Coronary artery (tissue), 2 donors: ENCODE measurements around the gene ANAPC10.

Experiments
- DNase-seq: peaks from one replicate; pipeline ENCODE4 v3.0.0-alpha.2; 2017; ENCODE audit warnings: low spot score
- H3K27ac ChIP-seq, 2 donors: fragments of 200-600 bp; sonication (generic); one replicate each; pipeline ENCODE4 v1.5.1; 2016 to 2019
- H3K4me3 ChIP-seq: fragments of 200-600 bp; sonication (generic); 2 replicates; pipeline ENCODE4 v1.5.1; 2016; ENCODE audit warnings: mild to moderate bottlenecking, moderate library complexity
- TF ChIP-seq, protein P1 (sequence below): fragments of 200-600 bp; sonication (generic); IDR thresholded peaks from one replicate; pipeline ENCODE4 v1.5.1; 2019; ENCODE audit warnings: antibody characterized with exemption

The ANAPC10 gene

DNA sequence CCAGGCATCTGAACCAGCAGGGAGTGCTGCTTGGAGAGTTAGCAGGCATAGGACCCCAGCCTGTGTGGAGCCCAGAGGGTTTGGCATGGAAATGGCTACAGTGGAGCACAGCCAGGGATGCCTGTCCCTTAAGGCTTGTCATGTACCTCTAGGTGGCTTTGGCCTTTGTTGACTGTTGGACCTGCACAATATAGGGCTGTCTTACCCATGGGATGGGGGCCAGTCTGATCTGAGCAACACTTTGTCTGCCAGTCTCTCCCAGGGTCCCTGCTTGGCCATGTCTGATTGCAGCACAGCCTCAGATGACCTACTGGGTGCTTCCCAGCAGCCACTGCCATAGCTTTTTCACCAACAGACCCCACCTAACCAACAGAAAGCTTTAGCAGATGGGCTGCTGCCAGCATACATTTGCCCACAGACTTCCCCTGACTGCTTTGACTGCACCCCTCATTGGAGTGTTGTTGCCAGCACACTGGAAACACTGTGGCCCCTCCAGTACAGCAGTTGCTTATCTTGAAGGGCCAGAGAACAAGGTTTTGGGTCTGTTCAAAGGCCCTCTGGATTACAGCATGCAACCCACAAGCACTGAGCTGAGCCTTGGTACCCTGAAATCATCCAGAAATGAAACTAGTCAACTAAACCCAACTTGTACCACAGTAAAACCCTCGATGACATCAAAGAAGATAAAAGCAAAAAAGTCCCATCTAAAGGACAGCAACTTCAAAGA lies 22.1 kb downstream of the ANAPC10 start:
- no peak for DNase-seq
- H3K4me3 ChIP-seq = no peak overlapping the region
- TF ChIP-seq, protein P1, sequence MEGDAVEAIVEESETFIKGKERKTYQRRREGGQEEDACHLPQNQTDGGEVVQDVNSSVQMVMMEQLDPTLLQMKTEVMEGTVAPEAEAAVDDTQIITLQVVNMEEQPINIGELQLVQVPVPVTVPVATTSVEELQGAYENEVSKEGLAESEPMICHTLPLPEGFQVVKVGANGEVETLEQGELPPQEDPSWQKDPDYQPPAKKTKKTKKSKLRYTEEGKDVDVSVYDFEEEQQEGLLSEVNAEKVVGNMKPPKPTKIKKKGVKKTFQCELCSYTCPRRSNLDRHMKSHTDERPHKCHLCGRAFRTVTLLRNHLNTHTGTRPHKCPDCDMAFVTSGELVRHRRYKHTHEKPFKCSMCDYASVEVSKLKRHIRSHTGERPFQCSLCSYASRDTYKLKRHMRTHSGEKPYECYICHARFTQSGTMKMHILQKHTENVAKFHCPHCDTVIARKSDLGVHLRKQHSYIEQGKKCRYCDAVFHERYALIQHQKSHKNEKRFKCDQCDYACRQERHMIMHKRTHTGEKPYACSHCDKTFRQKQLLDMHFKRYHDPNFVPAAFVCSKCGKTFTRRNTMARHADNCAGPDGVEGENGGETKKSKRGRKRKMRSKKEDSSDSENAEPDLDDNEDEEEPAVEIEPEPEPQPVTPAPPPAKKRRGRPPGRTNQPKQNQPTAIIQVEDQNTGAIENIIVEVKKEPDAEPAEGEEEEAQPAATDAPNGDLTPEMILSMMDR = no peak
- H3K27ac ChIP-seq = no peak overlapping the region

DNA sequence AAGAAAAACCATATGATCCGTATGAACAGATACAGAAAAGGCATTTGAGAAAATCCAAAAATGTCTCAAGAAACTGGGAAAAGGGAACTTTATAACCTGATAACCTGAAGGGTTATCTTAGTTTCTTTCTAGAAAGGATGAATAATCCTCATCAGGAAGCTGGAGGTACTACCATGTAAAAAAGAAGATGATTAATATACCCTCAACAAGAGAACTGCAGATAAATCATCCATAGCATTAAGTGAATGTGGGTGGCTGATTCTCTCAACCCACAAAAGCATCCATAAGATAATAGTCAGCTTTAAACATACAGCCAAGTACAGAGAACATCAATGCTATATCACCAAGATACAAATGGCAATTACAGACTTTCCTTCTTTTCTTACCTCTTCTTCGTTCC lies 26.4 kb downstream of the ANAPC10 start:
- H3K4me3 ChIP-seq = no peak overlapping the region
- no peak overlapping the region for H3K27ac ChIP-seq
- no peak for DNase-seq
- TF ChIP-seq, protein P1 = no peak

DNA sequence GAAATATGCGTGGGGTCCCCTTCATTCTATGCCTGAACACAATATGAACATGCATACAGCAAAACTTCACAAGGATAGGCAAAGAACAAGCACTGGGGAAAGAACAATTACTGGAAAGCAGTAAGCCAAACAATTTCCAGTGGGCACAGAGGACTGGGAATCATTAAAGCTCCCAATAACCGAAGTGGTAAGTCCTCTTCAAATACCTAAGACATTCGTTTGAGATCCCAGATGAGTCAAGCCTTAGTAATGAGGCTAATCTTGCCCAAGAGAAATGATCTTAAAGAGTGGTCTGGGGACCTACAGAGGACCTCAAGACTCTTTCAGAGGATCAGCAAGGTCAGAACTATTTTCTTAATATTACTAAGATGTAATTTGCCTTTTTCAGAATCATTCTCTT lies 28.6 kb downstream of the ANAPC10 start:
- H3K4me3 ChIP-seq = no peak overlapping the region
- no peak for DNase-seq

DNA sequence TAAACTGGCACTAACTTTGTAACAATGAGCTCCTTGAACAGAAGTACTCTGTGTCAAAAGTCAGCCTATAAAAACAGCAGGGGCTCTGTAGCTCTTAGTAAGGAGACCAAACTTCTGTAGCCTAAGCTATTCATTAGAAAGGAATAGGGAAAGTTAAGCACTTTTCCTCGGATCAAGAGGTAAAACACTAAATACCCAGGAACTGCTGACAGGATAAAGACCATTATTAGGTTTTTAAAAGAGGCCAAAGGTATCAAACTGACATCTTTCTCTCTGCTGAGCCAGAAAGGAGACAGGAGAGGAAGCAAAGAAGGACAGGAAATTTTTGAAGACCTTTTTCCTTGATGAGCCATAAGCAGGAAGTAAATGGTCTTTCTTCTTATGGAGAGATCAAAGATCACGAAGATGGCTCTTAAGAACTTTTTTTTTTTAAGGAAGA lies 31.9 kb downstream of the ANAPC10 start:
- TF ChIP-seq, protein P1 = no peak
- no peak for DNase-seq
- H3K4me3 ChIP-seq = no peak overlapping the region
- no peak overlapping the region for H3K27ac ChIP-seq

More for the DNA sequence above, 28.6 kb downstream of the ANAPC10 start:
- H3K27ac ChIP-seq = no peak overlapping the region
- TF ChIP-seq, protein P1 = no peak

DNA sequence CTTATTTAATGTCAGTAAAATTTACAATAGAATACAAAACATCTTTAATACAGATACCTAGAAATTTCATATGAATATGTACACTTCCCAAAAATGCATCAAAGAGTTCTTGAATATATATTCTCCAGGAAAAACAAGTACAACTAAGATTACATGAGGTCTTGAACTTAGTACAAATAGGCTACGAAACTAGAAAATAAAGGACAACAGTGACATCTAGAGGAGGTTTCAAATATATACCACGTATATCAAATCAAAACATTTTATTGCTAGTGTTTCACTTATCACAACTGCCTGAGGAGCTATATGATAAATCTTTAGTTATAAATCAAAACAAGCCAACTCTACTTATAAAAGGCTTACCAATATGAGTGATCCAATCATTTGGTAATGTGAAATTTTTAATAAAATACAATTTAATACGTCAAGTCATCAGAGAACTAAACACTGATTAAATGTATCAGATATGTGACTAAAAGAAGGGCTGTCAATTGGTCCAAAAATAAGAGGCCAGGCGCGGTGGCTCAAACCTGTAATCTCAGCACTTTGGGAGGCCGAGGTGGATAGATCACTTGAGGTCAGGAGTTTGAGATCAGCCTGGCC lies 36.6 kb downstream of the ANAPC10 start:
- TF ChIP-seq, protein P1 = peak; percentile 21
- no peak overlapping the region for H3K4me3 ChIP-seq
- H3K27ac ChIP-seq = no peak overlapping the region
- no peak for DNase-seq

DNA sequence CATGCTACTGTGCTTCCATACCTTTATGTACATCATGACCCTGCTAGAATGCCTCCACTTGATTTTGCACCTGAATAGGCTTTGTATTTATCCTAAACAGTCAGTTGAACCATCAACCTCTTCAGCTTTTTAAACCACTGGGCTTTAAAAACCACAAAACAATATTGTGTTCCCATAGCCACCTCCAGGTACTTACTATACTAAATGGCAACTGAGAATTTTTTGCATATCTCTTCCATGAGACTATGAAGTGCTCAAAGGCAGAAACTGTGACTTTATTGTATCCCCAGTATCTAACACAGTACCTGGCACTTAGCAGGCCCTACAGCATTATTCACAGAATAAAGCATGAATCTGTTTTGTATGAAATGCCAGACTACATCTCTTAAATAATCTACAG lies 39.7 kb downstream of the ANAPC10 start:
- H3K4me3 ChIP-seq = no peak overlapping the region
- DNase-seq = no peak
- H3K27ac ChIP-seq = no peak overlapping the region
- TF ChIP-seq, protein P1 = no peak
